Measurements from ENCODE around the gene MAP2K5. TPM values are rescaled to one million over a fixed set of nuclear protein-coding genes. Genes with fewer than 3 reads are reported as not detected.

Gene MAP2K5
- total and polyA plus RNA-seq, 7 donors, result 9.8 to 24.0 (median 16.5) TPM

DNA sequence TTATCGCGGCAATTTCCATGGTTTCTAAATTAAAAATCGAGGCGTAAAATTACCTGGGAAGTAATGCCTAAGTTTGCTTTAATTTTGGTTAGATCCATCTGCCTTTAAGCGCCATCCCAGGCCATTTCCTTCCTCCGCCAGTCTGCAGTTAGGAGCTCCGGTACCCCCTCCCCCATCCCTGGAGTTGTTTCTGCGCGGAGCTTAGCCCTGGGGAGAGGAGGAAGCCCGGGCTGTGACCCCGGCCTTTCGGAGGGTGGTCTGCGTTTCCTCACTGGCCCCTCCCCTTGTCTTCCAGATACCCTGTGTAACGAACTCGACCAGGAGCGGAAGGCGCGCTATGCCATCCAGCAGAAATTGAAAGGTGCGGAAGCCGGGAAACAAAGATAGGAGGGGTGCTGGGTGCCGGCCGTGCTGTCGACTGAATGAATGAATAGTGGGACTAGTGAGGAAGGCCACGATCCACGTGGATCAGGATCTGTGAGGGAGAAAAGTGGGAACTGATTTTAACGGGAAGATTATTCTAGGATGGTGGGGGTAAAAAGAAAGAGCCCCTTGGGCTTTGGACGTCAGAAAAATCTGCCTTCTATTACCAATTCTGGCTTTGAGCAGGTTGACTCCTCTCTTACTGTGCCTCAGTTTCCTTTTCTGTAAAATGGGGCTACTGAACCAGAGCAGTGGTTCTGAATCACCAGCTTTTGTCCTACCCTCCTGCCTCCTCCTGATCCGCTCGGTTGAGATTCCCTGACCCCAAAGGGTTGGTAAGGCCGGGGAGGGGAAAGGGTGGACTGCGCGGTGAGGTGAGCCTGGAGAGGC, 290.6 kb downstream of the MAP2K5 start:
- ATAC-seq (no peak), DNase-seq (peak in 1 of 2 donors; percentile 39)
- H3K4me3 ChIP-seq, result peak overlapping the region; percentile 51
- 34 to 38% (median 34%) methylated on average over 31 to 32 of the region's 32 CpGs for WGBS, 3 donors
- H3K9me3 ChIP-seq, result no peaks in the 10 kb centered on the region
- peaks cover 0 to 73% (median 39%) of the 10 kb centered on the region in 3 donors for H3K27me3 ChIP-seq (ENCODE audit: insufficient read depth in 3 of 3, low read length in 2 of 3)
- no peak overlapping the region for H3K27ac ChIP-seq
- intact Hi-C loops (cut with DNase I), result loop anchor here in 1 of 2 donors (10.0 kb wide), 2 partner anchors 328 to 378 kb away; no protein-coding TSS in a partner anchor
- TF ChIP-seq, protein P1, sequence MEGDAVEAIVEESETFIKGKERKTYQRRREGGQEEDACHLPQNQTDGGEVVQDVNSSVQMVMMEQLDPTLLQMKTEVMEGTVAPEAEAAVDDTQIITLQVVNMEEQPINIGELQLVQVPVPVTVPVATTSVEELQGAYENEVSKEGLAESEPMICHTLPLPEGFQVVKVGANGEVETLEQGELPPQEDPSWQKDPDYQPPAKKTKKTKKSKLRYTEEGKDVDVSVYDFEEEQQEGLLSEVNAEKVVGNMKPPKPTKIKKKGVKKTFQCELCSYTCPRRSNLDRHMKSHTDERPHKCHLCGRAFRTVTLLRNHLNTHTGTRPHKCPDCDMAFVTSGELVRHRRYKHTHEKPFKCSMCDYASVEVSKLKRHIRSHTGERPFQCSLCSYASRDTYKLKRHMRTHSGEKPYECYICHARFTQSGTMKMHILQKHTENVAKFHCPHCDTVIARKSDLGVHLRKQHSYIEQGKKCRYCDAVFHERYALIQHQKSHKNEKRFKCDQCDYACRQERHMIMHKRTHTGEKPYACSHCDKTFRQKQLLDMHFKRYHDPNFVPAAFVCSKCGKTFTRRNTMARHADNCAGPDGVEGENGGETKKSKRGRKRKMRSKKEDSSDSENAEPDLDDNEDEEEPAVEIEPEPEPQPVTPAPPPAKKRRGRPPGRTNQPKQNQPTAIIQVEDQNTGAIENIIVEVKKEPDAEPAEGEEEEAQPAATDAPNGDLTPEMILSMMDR (IDR thresholded peaks at IDR 0.05), result no peak
- H3K4me1 ChIP-seq, result peaks cover 11% of the 10 kb centered on the region
- H3K36me3 ChIP-seq (ENCODE audit: insufficient read depth in 1 of 2, low read depth in 1 of 2), result no peaks in the 10 kb centered on the region

DNA sequence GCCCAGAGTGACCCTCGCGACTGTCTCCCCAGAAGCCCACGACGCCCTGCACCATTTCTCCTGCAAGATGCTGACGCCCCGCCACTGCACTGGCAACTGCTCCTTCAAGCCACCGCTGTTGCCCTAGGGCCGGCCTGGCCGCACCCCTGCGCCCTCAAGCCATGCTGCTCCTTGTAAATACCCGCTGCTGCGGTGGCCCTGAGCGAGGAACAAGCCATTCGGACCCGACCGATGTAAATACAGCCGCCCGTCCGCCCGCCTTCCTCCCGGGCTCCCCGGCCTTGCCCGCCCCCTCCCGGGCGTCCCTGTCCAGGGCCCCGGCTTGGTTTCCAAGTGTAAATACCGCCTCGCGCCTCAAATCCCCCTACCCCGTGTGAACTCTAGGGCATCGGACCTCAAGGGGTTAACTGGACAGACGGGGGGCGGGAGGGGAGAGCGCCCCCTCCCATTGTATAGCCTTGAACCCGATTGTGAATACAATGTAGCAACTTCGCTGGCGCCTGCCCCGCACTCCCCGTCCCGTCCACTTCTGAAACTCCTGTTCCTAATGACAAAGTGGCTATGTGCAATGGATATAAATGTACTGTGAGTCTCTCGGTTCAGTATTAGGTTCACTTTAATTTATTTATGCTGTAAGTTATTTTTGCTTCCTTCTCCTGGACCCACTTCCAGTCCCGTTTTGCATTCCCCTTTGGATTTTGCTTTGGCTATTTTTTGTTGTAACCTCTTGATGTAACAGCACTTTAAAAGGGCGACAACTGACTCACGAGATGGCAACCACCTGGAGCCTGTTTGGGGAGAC, 291.4 kb downstream of the MAP2K5 start:
- Histone ChIP-seq H3K4me3 (peak overlapping the region; percentile 51), H3K36me3 (ENCODE audit: insufficient read depth in 1 of 2, low read depth in 1 of 2) (no peaks in the 10 kb centered on the region), H3K4me1 (peaks cover 15% of the 10 kb centered on the region), H3K27me3 (ENCODE audit: insufficient read depth in 3 of 3, low read length in 2 of 3) (peaks cover 0 to 65% (median 31%) of the 10 kb centered on the region in 3 donors), H3K9me3 (no peaks in the 10 kb centered on the region), H3K27ac (no peak overlapping the region)
- TF ChIP-seq, protein P1 (IDR thresholded peaks at IDR 0.05), result peak; percentile 43
- ATAC-seq (peak; percentile 29 to 42 (median 35)), DNase-seq (peak; percentile 35 to 64)
- intact Hi-C loops (cut with DNase I), result loop anchor here in 1 of 2 donors (10.0 kb wide), 2 partner anchors 329 to 379 kb away; no protein-coding TSS in a partner anchor
- 5 to 15% (median 8%) methylated on average over 39 to 44 of the region's 44 CpGs for WGBS, 3 donors

DNA sequence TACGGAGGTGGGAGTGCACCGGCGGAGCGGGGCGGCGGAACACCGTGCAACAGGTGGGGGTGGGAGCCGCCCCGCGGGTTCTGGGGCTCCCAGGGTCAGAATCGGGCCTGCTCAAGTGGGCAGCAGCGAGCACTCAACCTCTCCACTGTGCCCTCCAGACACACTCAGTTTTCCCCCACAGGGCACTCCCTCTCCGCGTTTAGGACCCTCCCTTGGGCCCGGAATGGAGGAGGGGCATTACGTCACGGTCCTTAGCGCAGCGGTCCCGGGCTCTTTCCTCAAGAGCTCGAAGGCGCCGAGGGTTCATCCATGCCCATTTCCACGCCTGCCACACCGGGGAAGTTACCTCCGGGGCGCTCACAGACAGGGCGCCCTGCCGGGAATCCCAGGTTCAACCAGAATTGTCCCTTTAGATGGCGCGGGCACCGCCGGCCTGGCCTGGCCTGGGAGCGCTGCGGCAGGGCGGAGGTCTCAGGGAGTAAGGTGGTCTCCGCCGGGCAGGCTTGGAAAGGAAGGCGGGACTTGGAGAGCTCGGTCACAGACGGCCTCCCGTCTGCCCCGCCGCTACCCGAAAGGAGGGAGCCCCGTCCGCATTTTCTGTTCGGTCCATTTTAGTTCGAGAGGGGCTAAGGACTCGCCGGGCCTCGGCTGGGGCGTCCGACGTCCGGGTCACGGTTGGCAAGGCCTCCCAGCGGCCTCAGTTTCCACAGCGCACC, 292.2 kb downstream of the MAP2K5 start:
- H3K27ac ChIP-seq, result no peak overlapping the region
- H3K4me1 ChIP-seq, result peaks cover 22% of the 10 kb centered on the region
- peak overlapping the region; percentile 51 for H3K4me3 ChIP-seq
- H3K9me3 ChIP-seq, result no peaks in the 10 kb centered on the region
- intact Hi-C loops (cut with DNase I), result loop anchor here (5.0 to 10.0 kb wide), 3 partner anchors 312 to 380 kb away; partner anchors contain the start of gene C15orf61 (in 1 of the 2)
- TF ChIP-seq, protein P1 (IDR thresholded peaks at IDR 0.05), result no peak
- peaks cover 0 to 56% (median 24%) of the 10 kb centered on the region in 3 donors for H3K27me3 ChIP-seq (ENCODE audit: insufficient read depth in 3 of 3, low read length in 2 of 3)
- 28 to 43% (median 36%) methylated on average over 57 to 59 of the region's 59 CpGs for WGBS, 3 donors
- DNase-seq (peak in 1 of 2 donors; percentile 49), ATAC-seq (no peak)
- H3K36me3 ChIP-seq (ENCODE audit: insufficient read depth in 1 of 2, low read depth in 1 of 2), result no peaks in the 10 kb centered on the region

Data from psoas muscle (tissue), 8 donors.